Activated CD8-positive, alpha-beta memory T cell treated with anti-CD3 and anti-CD28 coated beads for 1 hour (primary cell): ENCODE results near the gene UBL5.
"Not testable (repeated sequence)": the region's sequence is repeated elsewhere in the genome, so short reads cannot be mapped to it uniquely, and the experiment has no call there.

Experiments used
- DNase-seq, 2 donors: peaks; one replicate each; pipeline ENCODE4 v3.0.0-alpha.2; 2020; ENCODE audit warnings: low read depth in 1 of 2; ENCODE audit errors: extremely low read depth in 1 of 2

The UBL5 gene

DNA sequence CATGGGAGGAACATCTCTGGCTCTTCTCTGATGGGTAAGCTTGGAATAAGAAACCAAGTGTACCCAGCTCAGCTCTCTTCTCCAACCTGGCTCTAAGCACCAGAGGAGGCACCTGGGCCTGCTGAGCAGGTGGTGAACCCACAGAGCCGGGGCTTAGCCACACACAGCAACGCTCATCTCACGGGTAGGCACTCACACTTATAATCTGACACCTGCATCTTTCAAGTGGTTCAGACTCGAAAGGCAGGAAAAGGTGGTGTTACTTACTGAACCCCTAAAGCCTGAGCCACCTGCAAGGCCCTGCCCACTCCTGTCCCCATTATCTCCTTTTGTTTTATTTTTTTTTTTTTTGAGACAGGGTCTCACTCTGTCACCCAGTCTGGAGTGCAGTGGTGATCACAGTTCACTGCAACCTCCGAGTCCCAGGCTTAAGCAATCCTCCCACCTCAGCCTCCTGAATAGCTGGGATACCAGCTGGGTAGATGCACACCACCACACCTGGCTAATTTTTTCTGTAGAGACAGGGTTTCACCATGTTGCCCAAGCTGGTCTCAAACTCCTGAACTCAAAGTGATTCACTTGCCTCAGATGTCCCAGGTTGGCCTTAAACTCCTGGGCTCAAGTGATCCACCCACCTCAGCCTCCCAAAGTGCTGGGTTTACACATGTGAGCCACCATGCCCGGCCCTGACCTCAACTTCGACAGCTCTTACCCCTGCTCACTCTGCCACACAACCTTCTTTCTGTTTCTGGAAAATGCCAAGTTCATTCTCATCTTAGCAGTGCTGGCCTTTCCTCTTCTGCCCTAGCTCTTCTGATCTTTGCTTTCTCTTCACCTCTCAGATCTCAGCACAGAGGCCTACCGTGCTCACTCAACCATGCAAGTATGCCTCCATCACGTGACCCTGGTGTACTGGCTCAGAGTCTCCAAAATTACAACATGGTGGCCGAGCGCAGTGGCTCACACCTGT lies 18.6 kb upstream of the UBL5 start:
- no peak for DNase-seq

DNA sequence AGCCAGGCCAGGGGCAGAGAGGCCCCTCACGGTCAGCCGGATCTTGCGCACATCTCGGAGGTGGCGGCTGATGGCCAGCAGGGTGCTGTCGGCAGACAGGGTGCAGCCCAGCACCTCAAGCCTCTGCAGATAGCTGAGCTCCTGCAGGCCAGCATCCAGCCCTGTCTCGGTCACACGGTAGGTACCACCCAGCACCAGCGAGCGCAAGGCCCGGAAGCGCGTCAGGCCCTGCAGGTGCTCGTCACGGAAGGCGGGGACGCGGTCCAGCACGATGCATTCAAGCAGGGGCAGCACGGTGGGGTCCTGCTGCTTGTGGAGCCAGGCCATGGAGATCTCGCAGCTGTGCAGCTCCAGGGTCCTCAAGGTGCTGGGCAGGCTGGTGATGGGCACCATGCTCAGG lies 16.6 kb upstream of the UBL5 start:
- DNase-seq = no peak

DNA sequence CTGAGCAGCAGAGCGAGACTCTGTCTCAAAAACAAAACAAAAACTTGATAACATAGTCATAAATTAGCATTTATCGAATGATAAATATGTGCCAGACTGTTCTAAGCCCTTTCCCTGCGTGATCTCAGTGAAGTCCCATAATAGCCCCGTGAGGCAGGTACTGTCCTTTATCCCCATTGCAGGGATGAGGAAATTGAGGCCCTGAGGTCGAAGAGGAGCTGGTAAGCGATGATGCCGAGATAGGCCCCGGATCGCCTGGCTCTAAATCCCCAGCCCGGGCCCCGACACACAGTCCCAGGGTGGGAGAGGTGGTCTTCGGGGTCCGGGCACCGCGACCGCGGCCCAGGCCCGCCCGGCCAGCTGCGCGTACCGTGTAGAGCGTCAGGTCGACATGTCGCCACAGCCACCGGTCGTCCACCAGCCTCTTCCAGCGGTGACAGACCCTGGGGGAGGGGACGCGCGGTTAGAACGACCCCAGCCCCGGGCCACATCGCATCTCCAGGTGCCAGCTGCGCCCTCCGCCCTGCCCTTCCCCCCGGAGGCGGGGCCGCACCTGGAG lies 9.5 kb upstream of the UBL5 start:
- no peak for DNase-seq

DNA sequence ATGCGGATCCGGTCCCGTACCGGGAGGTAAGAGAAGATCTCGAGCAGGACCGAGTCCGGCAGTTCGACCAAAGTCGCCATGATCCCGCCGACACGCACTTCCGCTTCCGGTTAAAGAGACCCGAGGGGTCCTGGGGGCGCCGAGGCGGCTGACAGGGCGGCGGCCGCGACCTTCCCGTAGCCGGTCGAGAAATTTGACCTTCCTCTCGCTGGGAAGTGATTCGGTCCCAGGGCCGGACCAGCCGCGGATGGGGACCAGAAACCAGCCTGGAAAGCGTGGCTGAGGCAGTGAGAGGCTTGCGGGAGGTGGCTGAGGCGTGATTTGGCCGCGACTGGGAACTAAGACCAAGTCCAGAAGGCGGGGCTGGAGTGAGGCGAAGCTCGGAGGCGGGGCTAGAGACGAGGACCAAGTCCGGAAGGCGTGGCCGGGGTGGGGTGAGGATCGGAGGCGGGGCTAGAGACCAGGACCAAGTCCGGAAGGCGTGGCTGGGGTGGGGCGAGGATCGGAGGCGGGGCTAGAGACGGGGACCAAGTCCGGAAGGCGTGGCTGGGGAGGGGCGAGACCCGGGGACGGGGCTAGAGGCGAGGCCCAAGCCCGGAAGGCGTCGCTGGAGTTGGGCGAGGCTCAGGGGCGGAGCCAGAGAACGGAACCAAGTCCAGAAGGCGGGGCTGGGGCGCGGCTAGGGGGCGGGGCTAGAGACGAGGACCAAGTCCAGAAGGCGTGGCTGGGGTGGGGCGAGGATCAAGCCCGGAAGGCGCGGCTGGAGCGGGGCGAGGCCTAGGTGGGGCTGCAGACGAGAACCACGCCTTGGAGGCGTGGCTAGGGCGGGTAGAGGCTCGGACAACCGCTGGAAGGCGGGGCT lies 8.8 kb upstream of the UBL5 start, which contains the start of gene FBXL12:
FBXL12 (minus strand) TSS at position 346 of the 862 bp plus-strand sequence; CDS start at position 80, 266 bp downstream.
- DNase-seq = peak; percentile 100

DNA sequence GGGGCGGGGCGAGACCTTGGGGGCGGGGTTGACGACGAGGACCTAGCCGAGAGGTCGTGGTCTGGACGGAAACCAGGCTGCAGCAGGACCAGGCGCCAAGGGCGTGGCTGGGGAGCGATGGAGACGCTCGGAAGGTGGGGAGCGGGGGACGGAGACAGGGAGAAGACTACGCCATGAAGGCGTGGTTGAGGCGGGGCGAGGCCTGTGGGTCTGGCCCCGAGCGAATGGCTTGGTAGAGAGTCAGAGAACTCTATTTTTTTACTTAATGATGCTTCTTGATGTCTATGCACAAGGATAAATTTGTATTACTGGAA lies 8.2 kb upstream of the UBL5 start:
- DNase-seq = no peak

DNA sequence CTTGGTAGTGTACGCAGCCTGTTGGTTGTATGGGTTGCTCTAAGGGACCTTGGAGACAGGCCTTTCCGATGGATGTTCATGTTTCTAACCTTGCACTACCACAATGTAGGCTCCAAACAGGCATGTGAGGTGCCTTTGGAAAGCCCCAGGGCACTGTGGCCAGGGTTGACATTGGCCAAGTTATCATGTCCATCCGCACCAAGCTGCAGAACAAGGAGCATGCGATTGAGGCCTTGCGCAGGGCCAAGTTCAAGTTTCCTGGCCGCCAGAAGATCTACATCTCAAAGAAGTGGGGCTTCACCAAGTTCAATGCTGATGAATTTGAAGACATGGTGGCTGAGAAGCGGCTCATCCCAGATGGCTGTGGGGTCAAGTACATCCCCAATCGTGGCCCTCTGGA lies 7.7 kb upstream of the UBL5 start:
- DNase-seq = not testable (repeated sequence)

DNA sequence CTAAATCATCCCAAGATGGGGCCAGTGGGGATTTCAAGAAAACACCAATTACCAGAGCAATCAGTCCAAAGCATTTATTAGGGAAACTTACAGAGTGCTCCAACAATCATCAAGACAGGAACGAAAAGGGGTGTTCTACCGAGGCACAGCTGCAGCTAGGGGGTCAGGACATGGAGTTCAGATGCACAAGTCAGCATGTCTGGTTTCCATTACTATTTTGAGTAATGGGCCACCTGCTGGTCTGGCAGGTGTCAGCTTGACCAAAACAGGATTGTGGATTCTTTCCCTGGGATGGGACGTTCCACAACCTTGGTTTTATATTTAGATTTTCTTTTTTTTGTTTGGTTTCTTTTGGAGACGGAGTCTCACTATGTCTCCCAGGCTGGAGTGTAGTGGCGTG lies 3.9 kb upstream of the UBL5 start:
- no peak for DNase-seq

DNA sequence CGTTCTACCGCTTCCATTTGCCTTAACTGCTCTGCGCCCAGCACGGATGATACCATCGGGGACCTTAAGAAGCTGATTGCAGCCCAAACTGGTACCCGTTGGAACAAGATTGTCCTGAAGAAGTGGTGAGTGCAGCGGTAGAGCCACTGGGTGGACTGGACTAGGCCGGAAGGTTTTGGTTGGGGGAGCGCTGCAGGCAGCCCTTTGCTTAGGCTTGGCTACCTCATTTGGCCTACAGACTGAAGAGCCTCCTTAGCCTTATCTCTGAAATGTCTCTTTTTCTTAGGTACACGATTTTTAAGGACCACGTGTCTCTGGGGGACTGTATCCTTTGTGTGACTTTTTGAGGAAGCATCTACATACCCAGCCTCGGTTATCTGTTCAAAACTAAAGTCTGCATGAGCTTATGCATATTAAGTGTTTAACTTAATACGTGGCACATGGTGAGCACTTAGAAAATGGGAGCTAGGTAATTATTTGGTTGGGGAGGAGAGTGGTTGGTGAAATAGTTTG lies 889 bp downstream of the UBL5 start:
- DNase-seq = no peak

DNA sequence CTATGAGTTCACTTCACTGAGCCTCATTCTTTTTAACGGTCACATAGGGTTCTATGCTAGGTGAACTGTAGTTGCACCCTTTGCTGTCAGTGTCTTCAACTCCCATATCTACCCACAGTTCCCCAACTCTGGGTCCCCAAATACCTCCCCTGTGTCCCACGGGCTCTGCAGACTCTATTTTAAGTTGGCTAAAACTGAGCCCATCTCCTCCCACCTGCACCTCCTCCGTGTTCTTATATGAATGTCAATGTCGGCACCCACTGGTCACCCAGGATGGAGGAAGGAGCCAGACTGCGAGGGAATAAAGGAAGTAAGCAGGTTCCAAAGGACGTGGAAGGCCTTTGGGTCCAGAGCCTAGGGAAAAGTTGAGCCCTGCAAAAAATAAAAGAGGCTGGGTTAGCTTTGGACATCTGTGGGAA lies 6.6 kb downstream of the UBL5 start:
- no peak for DNase-seq

DNA sequence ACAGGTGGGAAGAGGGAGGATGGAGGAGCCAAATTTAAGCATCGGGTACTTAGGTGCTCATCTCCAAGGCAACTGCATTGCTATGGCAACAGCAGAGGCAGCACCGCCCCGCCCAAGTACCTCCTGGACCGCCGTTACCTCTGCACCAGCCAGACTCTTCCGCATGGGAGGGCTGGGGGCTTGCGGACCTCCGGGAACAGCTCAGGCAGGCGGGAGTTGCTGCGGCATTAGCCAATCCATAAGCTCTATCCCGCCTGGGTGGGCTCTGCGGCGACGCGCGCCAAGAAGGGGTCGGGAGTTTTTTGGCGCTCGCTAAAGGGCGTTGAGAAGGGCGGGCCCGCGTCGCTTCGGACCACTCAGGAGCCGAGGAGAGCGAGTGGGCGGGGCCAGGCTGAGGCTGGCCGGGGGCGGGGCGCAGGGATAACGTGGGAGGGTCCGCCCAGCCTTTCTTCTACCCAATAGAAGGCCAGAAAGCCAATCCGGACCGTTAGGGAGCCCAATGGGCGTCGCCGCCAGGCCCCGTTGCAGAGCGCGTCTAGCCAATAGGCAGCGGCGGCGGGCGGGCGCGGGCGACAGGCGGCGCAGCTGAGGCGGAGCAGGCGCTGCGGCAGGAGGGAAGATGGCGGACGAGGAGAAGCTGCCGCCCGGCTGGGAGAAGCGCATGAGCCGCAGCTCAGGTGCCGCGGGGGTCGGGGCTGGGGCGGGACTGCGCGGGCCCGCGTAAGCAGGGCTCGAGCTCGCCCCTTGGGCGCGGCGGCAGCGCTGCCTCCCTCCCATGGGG lies 7.2 kb downstream of the UBL5 start, which contains the start of gene PIN1:
PIN1 (plus strand) TSS at position 593 of the 781 bp plus-strand sequence; CDS start at position 620, 27 bp downstream.
- DNase-seq = peak; percentile 98

DNA sequence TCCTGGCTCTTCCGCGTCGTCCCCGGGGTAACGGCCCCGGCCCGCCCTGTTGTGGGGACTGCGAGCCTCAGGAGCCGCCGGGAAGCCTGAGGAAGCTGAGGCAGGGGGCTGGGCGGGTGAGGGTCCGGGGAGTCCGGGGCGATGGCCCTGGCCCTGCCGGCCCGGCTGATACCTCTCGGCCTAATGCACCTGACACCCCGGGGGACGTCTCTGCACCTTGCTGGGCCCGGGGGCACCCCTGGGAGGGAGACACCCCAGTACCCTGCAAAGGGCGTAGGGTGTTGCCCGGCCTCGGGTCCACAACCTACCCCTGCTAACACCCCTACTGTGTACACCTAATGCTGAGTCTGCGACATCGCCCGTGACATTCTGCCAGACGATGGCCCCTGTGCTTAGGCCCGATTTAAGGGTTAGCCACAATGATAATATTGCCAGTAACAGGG lies 7.8 kb downstream of the UBL5 start:
- DNase-seq = no peak

DNA sequence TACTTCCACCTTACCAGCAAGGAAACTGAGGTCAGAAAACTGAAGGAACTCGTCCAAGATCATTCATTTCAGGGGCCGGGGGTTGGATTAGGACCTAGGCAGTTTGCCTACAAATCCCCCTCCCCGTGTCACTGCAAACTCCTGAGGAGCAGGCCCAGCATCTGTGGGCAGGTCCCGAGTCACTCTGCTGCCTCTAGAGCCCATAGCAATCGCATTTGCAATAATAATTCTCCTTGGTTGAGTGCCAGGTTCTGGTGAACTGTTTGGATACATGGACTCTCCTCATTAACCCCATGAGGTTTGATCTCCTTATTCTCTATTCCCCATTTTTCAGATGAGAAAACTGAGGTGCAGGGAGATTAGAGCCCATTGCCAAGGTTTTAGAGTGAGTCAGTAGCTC lies 8.3 kb downstream of the UBL5 start:
- no peak for DNase-seq

DNA sequence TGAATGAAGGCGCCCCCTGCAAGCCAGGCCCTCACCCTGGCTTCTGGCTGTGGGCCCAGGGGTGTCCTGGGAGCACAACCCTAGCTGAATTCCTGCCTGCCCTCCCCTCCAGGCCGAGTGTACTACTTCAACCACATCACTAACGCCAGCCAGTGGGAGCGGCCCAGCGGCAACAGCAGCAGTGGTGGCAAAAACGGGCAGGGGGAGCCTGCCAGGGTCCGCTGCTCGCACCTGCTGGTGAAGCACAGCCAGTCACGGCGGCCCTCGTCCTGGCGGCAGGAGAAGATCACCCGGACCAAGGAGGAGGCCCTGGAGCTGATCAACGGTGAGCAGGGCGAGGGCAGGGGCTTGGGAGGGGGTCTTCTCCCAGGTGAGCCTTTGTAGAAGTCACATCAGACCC lies 10.6 kb downstream of the UBL5 start:
- DNase-seq = no peak

DNA sequence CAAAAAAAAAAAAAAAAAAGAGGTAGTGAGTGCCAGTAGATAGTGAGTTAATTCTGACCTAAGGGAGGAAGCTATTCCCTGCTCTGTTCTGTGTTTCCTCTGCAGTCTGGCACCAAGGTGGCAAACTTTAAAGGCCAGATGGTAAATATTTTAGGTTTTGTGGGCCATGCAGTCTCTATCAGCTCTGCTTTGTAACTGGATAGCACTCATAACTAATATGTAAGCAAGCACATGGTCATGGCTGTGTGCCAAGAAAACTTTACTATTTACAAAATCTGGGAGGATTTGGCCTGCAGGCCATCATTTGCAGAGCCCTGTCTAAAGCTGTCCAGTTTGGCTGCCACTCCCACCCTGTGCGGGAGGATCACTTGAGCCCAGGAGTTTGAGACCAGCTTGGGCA lies 11.7 kb downstream of the UBL5 start:
- DNase-seq = no peak

DNA sequence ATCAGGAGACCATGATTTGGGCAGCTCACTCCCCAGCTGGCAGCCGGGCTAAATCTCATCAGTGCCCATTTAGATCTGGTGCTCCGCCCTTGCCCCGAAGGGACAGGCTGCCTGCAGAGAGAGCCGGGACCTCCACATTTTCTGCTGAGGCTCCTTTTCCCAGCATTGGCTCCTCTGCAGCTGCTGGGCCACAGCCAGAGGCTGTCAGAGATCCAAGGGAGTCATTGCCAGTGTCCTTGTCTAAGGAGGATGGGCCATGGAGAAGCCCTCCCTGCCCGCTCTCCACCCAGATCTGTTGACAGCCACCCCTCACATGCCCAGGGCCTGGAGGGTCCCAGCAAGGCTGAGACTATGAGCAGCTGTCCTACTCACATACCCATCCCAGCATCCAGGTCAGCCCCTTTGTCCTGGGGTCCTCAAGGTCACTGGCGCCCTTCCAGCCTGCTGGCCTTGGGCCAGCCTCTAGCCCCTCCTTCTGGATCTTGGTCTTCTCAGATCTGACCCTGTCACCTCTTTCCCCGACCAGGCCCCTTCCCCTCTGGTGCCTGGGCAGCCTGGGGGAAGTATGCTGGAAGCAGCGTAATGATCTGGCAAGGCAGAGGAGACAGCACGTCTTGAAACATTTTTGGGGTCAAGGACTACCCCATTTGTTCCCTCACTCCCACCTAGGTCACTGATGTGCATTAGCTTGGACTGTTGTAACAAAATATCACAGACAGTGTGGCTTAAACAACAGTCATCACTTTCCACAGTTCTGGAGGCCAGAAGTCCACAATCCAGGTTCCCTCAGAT lies 15.3 kb downstream of the UBL5 start:
- DNase-seq = no peak

DNA sequence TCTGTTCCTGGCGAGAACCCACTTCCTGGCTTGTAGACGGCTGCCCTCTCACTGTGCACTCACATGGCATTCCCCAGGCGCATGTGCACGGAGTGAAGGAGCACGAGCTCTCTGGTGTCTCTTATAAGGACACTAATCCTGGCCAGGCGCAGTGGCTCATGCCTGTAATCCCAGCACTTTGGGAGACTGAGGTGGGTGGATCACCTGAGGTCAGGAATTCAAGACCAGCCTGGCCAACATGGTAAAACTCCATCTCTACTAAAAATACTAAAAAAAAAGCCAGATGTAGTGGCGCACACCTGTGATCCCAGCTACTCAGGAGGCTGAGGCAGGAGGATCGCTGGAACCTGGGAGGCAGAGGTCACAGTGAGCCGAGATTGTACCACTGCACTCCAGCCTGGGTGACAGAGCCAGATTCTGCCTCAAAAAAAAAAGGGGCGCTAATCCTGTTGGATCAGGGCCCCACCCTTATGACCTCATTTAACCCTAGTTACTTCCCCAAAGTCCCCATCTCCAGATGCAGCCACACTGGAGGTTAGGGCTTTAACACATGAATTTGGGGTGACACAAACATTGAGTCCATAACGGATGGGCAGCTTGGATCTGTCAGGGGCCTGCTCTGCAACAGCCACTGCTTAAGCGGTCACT lies 16.0 kb downstream of the UBL5 start:
- not testable (repeated sequence) for DNase-seq

DNA sequence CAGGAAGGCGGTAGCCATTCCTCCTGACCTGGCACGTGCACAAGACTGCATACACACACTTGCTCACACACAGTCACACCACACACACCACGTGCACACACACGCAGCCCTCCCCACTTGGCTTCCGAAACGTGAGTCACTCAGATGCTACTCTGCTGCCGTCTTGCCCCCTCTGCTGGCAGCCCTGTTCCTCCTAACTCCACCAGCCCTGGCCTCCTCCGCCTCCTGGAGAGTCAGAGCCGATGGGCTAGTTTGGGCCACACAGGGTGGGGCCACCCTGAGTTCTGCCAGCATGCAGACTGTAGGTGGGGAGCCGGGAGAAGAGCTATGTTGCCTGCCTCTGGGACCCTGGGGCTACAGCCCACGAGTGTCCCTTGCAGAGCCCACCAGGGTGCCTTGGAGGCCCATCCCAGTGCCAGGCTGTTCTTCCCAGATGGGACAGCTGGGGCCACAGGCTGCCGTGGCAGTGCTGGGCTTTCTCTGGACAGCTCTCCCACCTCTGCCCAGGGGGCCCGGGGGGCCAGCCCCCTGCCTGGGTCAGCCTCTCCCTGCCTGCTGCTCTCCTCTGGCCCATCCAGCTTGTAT lies 19.5 kb downstream of the UBL5 start:
- no peak for DNase-seq

DNA sequence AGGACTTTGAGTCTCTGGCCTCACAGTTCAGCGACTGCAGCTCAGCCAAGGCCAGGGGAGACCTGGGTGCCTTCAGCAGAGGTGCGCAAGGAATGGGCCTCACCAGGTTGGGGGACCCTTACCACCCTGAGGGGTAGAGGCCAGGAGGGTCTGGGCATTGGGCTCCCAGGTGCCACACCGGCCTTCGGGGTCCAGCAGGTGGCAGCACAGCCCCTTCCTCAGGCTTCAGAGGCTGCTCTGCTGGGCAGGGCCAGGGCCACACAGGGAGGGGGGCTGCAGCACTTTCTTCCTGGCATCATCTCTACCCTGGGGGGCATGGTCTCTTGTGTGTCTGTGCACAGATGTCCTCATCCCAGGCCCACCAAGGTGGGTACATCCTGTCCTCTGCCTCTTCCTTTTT lies 20.3 kb downstream of the UBL5 start:
- peak in 1 of 2 donors; percentile 28 for DNase-seq

DNA sequence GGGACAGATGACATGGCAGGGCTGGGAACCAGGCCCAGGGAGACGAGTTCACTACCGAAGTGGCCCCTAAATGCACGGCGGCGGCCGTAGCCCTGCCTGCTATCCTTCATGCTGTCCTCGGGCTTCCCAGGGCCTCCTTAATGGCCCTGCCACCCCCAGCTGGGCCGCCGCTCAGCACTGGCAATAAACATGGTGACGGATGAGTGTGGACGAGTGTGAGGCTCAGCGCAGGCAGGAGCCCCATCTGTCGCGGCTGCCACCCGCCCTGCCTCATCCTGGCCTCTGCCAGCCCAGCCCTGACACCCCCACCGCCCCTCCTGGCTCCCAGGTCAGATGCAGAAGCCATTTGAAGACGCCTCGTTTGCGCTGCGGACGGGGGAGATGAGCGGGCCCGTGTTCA lies 21.0 kb downstream of the UBL5 start:
- no peak for DNase-seq
